ENCODE measurements around the gene MIOX.

MIOX gene

GRCh38 chr22:50474710-50475651, 11.7 kb upstream of the MIOX start, which contains the start of gene SBF1:
SBF1 (minus strand) TSS chr22:50475035; CDS start chr22:50474840, 195 bp downstream.
- DNase-seq: peak; percentile 56

- no peak for DNase-seq
Measured at GRCh38 chr22:50475652-50476002, 11.0 kb upstream of the MIOX start.

- DNase-seq: no peak
Measured at GRCh38 chr22:50476868-50477267, 9.8 kb upstream of the MIOX start.

GRCh38 chr22:50477923-50478322, 8.7 kb upstream of the MIOX start:
- no peak for DNase-seq

- no peak for DNase-seq
Measured at GRCh38 chr22:50479721-50480120, 6.9 kb upstream of the MIOX start.

GRCh38 chr22:50481045-50481439, 5.6 kb upstream of the MIOX start:
- DNase-seq: no peak

- DNase-seq: no peak
Measured at GRCh38 chr22:50481440-50482106, 5.1 kb upstream of the MIOX start, which contains the start of gene ADM2. ADM2 (plus strand) TSS chr22:50481543; CDS start chr22:50481848, 305 bp downstream.

GRCh38 chr22:50482107-50483074, 4.3 kb upstream of the MIOX start:
- no peak for DNase-seq

- no peak for DNase-seq
Measured at GRCh38 chr22:50483106-50483505, 3.6 kb upstream of the MIOX start.

GRCh38 chr22:50483556-50483955, 3.1 kb upstream of the MIOX start:
- DNase-seq: no peak

- DNase-seq: no peak
Measured at GRCh38 chr22:50483977-50484853, 2.4 kb upstream of the MIOX start.

- no peak for DNase-seq
Measured at GRCh38 chr22:50485221-50486131, 1.2 kb upstream of the MIOX start.

GRCh38 chr22:50487290-50488005, 789 bp downstream of the MIOX start:
- DNase-seq: no peak

- DNase-seq: no peak
Measured at GRCh38 chr22:50488006-50488677, 1.5 kb downstream of the MIOX start.

GRCh38 chr22:50488886-50489285, 2.2 kb downstream of the MIOX start:
- DNase-seq: no peak

- DNase-seq: no peak
Measured at GRCh38 chr22:50489363-50490243, 2.9 kb downstream of the MIOX start.

GRCh38 chr22:50490531-50491308, 4.1 kb downstream of the MIOX start:
- DNase-seq: no peak

GRCh38 chr22:50497093-50497492, 10.4 kb downstream of the MIOX start:
- DNase-seq: no peak

All from NCI-H1092 treated with DMSO at 0.1 percent for 48 hours (cell line).